Cardiac septum (tissue), 1 donor: Measurements from ENCODE around the gene CGRRF1. TPM values are rescaled to one million over a fixed set of nuclear protein-coding genes. Genes with fewer than 3 reads are reported as not detected.

ENCODE experiments used
- DNase-seq: peaks from one replicate; pipeline ENCODE4 v3.0.0-alpha.2; 2020; ENCODE audit warnings: low spot score
- intact Hi-C: fragments of 100-400 bp; cut with DNase I; formaldehyde crosslinking; loops from one replicate; pipeline ENCODE4 v1.14.0; 2022
- total RNA-seq: library from RNA; stranded (reverse); fragmentation: NEBNext Ultra II Directional; extraction: Animal tissue kit (Norgen Biotek cat#: 25700); gene quantifications from one replicate; pipeline ENCODE4 v1.2.1, GENCODE V29; 2021
- donor health status: DM: no; HTN: no; CAD: no.

The CGRRF1 gene
- total RNA-seq, 1 donor from 2014 or later = 17.0 TPM

DNA sequence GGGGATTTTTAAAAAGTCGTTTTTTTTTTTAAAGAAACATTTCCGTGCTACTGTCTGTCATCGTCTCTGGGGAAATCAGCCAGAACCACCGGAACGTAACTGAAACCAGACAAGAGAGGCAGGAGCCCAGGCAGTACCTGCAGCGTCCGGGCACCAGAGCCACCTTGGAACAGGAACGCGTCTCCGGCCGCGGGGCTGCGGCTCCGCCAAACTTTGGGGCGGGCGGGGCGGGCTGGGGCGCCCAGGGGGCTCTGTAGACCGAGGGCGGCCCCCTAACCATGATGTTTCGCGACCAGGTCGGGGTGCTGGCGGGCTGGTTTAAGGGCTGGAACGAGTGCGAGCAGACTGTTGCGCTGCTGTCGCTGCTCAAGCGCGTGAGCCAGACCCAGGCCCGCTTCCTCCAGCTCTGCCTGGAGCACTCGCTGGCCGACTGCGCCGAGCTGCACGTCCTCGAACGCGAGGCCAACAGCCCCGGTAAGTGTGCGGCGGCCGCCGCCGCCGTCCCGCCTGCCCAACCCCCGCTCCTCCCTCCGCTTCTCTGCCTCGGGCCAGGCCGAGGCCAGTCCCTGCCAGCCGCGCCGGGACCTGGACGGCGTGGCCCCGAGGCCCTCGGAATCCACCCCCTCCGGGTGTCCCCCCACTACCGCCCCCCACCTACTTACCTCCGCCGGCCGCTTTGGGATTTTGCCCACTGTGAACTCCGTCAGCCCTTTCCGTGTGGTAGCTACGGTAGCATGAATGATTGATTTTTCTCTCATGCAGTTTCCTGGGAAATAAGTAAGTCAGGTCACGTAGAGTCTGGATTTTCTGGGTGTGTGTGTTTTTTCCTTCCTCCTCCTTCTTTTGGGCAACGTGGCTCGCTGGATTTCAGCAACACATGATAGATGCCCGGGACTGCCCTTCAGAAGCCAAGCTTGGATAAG is 58.2 kb downstream of the CGRRF1 start:
- intact Hi-C loops = loop anchor here (2.0 to 5.0 kb wide), 2 partner anchors 39 to 84 kb away; no protein-coding TSS in a partner anchor
- peak; percentile 75 for DNase-seq

DNA sequence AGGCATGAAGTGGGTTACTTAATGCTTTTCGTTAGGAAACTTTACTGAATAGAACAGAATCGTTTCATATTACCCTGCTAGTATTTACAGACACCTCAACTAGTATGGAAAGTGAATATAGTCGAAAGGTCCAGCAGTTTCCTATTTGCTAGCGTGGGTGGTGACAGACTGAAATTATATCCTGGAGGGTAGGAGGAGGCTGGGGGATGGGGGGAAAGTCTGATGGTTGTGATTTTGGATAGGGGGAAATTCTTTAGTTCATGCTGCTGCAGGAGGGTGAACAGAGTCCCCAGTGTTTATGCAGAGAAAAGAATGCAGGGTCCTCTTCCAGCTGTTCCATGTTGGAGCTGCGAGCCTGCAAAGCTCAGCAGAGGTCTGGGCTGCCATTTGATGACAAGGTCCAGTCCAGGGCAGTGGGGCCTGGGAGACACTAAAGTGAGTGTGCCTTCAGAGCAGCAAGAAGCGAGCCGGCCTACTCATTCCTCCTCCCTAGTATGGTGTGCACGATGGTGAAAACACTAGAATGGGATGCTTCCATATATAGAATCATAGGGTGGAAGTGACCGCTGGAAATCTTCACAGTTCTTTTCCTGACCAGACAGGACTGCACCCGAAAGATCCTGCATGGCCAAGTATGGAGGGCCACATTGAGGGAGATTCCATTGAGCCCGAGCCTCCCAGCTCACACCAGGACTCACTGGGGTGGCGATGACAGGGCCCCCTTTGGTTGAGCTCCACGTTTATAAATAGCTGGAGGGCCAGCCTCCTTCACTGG is 59.3 kb downstream of the CGRRF1 start:
- DNase-seq = peak; percentile 79
- intact Hi-C loops = loop anchor here (2.0 to 5.0 kb wide), 2 partner anchors 38 to 83 kb away; no protein-coding TSS in a partner anchor

DNA sequence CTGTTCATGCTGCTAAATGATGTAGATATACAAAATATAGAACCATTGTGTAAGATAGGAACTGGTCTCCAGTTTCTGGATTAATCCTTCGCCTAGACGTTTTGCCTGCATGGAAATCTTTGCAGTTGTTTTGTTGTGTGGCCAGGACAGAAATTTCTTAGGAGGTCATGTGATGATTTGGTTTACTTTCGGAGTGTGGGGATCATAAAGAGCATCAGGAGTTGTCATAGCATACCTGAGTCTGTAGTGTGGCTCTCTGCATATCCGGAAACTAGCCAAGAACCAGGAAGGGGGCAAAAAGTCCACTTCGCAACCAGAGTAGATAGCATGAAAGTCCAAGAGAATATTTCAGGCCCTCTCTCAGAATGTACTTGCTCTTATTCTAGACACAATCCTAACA is 60.3 kb downstream of the CGRRF1 start:
- intact Hi-C loops = no loop called here
- no peak for DNase-seq

DNA sequence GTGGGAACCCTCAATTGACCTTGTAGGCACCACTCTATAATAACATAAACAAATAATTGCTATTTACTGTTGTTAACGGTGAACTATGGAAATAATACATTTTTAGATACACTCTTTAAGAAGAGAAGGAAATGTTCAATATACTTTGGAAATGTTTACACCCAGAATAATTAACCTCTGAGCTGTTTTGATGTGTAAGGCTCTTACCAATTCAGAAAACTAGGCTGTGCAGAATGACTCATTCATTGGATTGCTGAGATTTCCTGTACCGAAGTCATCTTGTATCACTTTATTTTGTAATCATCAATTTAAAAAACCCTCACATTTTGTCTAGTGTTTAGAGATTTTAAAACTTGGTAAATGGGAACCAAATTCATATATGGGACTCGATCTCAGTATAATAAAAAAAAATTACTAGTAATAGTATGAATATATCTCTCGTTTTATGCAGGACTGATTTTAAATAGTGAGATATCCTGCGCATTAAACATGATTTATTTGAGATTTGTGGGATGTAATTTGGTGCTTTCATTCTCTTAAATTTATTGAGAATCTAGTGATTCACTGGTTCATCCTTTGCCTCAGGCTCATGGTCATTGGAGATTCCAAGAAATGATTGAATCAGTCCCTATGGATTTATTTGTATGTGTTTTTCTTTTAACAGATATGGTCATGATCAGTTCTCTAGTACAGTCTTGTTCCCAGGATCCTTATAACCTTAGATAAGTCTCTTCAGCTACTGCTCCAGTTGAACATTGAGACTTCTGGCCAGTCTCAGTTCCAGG is 61.1 kb downstream of the CGRRF1 start:
- no peak for DNase-seq
- intact Hi-C loops = no loop called here

DNA sequence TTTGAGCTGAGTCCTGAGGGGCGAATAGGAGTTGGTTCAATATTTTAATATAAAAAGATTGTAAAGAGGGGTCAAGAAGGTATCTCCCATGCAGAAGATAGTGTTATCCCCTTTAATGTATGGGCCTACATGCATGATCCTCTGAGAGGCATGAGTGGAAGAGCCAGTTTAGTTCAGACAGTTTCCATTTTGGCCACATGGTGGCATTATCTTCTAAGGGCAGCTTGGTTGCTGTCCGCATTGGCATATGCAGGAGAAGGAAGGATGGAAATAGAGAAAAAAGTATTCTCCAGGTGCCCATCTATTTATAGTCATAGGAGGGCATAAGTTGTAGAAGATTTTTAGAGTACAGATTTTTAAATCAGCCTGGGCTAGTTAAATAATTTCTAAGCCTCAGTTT is 62.6 kb downstream of the CGRRF1 start:
- intact Hi-C loops = no loop called here

DNA sequence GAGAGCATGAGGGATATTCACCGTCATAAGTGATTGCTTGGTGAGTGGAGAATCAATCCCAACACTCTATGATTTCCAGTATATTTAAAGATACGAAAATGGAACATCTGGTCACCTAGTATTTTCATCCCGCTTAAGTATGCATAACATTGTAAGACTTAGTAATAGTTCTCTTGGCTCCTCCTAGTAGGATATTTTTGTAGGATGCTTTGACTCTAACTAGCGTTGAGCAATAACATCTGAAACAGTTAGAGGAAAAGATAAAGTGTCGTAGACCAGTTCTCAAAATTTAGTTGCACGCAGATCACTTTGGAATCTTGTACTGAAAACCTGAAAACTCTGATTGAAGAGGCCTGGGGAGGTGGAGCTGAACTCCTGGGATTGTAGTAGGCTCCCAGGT is 64.8 kb downstream of the CGRRF1 start:
- no peak for DNase-seq
- intact Hi-C loops = no loop called here

More for the DNA sequence above, 62.6 kb downstream of the CGRRF1 start:
- DNase-seq = no peak

DNA sequence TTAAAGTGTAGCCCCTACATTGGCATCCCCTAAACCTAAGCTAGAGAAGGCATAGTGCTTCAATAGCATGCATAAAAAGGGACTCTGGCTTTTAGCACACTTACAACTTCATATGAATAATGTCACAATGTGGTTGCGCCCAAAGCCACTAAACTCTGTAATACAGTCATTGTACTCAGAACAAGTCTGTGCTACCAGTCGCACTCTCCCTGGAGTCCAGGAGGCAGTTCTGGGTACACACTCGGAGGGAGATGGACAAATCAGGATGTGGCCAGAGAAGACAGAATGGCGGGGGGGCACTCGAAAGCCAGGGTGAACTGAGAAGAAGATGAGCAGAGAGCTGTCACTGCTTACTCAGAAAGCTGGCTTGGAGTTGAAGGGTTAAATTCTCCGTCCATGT is 67.8 kb downstream of the CGRRF1 start:
- DNase-seq = no peak
- intact Hi-C loops = no loop called here

DNA sequence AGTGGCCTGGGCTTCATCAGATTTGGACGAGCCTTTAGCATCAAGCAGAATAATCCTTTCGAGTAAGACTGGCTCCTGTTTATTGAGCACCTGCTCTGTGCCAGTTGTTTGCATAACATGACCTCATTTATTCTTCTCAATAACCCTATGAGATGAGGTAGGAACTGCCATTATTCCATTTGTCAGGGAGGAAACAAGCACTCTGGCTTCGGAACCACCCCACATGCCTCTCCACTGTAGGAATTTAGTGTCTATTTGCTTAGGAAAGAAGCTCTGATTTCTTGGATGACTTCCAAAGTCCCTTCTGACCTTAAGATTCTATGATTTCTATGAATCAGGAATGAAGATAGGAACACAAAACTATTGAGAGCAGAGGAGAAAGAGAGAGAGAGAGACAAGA is 68.3 kb downstream of the CGRRF1 start:
- DNase-seq = no peak
- intact Hi-C loops = no loop called here

DNA sequence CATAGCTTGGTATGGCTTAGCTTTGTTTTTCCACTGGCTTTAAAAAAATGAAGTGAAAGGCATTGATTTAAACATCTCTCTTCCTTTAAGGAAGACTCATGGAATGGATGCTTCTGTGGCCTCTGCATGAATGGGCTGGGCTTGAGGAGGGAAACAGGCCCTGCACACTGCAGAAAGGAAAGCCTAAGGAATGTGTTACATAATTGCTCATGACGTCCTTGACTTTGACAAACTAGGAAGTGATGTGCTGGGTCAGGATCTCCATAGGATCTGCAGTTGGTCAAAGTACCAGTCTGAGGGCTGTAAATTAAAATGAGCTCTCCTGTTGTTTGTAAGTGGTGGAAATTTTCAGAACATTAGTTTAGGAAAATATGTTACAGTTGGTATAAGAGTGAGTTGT is 69.9 kb downstream of the CGRRF1 start:
- no peak for DNase-seq
- intact Hi-C loops = no loop called here

DNA sequence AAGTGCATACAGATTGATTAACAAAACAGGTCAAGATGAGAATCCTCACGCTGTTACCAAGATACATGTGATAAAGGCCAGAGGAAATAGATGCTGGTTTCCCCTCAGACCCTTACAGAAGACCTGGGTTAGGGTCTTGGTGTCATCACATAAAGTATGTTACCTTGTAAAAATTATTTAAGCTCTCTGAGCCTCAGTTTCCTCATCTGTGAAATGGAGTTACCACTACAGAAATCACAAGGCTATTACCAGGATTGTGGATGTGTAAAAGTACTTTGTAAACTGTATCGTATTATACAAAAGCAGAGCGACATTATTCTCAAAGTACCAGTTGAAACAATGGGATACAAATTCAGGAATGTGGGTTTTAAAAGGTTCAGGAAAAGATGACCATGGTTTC is 71.2 kb downstream of the CGRRF1 start:
- no peak for DNase-seq
- intact Hi-C loops = no loop called here

DNA sequence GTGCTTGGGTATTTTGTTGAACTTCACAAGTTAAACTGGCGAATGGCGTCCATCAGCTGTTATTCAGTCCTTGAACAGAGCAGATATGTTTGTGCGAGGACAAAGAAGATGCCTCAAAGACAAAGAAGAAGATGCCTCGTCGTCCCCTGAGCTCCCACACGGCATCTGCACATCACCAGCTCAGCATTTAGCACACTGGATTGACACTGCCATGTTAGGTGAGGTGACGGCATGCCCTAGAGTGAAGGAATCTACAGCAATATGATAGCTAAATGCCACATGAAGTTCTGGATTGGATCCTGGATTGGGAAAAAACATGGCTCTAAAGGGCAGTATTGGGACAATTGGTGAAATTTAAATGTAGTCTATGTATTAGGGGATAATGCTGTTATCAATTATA is 72.6 kb downstream of the CGRRF1 start:
- DNase-seq = no peak
- intact Hi-C loops = no loop called here

DNA sequence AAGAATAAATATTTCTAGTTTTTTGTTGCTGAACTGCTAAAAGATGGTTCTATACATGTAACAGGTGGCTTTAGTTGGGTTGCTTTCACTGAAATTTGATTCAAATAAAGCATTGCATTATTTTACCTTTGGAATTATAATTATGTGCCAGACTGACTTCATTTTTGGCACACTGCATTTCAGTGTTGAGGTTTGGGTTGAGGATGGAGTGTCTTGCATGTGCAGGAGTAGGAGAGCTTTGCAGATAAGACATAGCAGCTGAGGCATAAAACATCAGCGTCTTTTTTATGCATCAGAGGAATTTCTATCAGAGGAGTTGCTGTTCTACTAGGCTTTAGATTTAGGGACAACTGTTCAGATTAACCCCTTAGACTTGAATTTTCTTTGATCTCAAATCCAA is 74.4 kb downstream of the CGRRF1 start:
- intact Hi-C loops = no loop called here
- DNase-seq = no peak

DNA sequence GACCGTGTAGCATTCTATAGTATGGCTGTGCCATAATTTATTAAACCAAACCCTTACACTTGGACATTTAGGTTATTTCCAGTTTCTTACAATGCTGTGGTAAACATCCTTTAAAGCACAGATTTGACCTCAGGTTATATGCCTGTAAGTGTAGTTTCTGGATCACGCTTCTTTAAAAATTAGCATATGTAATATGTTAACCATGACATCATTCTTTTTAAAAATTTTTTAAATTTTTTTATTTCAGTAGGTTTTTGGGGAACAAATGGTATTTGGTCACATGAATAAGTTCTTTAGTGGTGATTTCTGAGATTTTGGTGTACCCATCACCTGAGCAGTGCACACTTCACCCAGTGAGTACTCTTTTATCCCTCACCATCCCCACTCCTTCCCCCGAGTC is 75.5 kb downstream of the CGRRF1 start:
- DNase-seq = no peak
- intact Hi-C loops = no loop called here

Other genes with a start within 250 kb of the CGRRF1 start
- gene CDKN3, start 112.9 kb upstream of the CGRRF1 start, total RNA-seq = 4.7 TPM
- gene CNIH1, start 68.5 kb upstream of the CGRRF1 start, total RNA-seq = 77.7 TPM
- gene GMFB, start 20.9 kb upstream of the CGRRF1 start, total RNA-seq = 29.5 TPM
- 252 TPM for gene SAMD4A, start 57.2 kb downstream of the CGRRF1 start, total RNA-seq